Nucleus accumbens (tissue), 56 donors: Measurements from ENCODE around the gene C2orf42.
"Not testable (repeated sequence)": the region's sequence is repeated elsewhere in the genome, so short reads cannot be mapped to it uniquely, and the experiment has no call there.

Source experiments
- DNase-seq, 56 donors: peaks; one replicate each; lab custom pipeline; 2025; lab: John Stamatoyannopoulos, UW

C2orf42 gene

GRCh38 chr2:70133491-70134322 is 57.1 kb downstream of the C2orf42 start:
- DNase-seq, result peak in 1 of 56 donors; percentile 14

GRCh38 chr2:70133127-70133452 is 57.7 kb downstream of the C2orf42 start:
- no peak for DNase-seq

DNA sequence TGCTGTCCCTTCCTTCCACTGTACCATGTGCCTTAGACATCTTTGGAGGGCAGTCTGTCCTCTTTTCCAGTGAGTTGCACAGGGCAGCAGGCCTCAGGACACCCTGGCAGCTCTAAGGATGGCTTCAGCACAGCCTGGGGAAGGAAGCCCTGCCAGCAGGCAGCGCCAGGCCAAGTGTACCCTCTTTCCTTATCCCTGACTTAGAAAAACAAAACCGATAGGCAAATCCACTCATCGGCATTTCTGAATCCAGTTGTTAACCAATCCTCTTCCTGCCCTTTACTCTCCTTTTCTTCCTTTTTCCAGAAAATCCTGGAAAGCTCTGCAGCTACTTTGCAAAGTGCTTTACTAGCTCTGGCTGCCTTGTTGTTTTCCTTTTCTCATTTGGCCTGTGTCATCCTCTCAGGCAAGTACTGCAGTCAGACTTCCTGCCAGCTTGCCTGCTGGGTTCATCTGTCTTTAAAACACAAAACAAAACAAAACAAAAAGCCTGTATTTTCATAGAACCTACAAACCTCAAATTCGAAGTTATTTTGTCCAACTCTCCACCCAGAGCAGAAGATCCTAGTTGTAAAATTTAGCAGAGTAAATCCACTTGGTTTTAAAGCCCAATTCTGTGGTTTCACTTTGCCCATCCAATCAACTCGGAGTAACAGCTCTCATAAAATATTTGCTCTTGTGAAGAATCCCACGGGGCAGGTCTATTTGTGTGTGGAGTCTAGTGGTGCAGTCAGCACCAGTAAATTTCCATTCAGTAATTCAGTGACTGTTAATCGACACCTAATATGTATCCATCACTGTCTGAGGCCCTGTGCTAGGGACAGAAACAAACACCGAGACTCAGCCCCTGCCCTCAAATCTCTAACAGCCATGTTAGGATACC is 58.3 kb downstream of the C2orf42 start:
- DNase-seq, result peak in 38 of 56 donors; percentile 17 to 79 (median 51)

DNA sequence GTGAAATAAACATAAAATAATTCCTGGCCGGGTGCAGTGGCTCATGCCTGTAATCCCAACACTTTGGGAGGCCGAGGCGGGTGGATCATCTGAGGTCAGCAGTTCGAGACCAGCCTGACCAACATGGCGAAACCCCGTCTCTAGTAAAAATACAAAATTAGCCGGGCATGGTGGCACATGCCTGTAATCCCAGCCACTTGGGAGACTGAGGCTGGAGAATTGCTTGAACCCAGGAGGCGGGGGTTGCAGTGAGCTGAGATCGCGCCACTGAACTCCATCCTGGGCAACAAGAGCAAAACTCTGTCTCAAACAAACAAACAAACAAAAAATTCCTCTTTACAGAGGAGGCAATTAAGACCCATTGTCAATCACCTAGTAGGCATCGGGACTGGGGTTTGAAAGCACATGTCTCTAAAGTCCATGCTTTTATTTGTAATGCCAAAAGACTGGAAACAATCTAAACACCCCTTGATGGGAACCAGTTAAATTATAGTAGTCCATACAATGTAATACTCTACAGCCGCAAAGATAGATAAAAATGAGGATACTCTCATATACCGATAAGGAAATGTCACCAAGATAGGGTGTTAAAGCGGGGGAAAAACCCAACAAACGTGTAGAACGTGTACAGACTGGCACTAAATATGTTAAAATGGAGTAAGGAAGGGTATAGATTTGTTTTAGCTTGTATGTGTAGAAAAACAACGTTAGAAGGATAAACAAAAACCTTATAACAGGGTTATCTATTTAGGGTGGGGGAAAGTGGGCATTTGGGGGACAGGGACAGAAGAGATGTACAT is 59.3 kb downstream of the C2orf42 start:
- DNase-seq, result not testable (repeated sequence)

- no peak for DNase-seq
These were observed 62.8 kb downstream of the C2orf42 start for GRCh38 chr2:70128005-70128404.

- no peak for DNase-seq
These were observed 64.4 kb downstream of the C2orf42 start for GRCh38 chr2:70126413-70126812.

GRCh38 chr2:70125498-70125898 is 65.3 kb downstream of the C2orf42 start:
- peak in 1 of 56 donors; percentile 19 for DNase-seq

- peak in 51 of 56 donors; percentile 22 to 87 (median 60) for DNase-seq
These were observed 65.8 kb downstream of the C2orf42 start for GRCh38 chr2:70124983-70125480.

DNA sequence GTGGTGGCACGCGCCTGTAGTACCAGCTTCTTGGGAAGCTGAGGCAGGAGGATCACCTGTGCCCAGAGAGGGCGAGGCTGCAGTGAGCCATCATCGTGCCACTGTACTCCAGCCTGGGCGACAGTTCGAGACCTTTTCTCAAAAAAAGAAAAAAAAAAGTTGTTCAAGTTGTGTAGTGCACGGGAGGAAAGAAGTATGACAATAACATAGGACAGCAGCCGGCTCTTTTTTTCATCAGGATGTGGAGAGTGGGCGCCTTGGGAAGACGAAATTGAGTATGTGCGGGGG is 67.0 kb downstream of the C2orf42 start:
- DNase-seq, result no peak

DNA sequence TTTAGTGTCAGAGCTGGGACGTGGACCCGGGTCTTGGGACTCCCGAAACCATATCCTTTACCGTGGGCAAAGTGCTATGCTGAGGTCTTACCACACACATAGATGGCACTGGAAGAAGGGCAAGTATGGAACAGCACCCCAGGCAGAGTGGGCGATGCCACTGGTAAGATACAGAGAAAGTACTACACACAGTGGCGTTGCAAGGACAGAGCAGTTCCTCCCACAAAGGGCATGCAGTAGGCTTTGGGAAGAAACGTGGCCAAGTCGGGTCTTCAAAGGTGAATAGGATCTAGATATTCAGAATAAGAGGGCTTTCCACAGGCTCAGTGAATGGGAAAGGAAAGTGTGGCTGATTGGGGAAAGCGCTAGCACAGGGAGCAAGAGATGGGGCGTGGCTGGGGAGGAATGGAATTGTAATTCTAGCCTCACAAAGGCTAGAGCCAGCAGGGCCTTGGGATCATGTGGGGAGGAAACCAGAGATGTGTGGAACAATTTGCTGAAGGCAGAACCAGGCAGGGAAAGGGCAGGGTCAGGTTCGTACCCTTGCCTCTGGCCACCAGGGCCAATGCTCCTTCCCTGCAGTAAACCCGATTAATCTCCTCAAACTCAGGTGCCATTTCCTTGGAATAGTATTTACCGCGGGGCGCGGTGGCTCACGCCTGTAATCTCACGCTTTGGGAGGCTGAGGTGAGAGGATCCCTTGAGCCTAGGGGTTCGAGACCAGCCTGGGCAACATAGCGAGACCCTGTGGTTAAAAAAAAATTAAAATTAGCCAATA is 67.6 kb downstream of the C2orf42 start:
- DNase-seq, result peak in 9 of 56 donors; percentile 31 to 60 (median 41)

DNA sequence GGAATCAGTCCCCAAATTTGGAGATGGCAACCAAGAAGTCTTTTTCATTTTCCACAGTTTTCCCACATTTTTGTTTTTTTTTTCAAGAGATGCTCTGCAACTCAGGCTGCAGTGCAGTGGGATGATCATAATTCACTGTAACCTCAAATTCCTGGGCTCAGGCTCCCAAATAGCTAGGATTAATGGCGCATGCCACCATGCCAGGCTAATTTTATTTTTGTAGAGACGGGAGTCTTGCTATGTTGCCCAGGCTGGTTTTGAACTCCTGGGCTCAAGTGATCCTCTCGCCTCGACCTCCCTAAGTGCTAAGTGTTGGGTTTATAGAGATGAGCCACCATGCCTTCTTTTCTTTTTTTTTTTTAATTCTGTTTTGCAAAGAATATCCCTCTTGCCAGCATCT is 68.3 kb downstream of the C2orf42 start:
- DNase-seq, result no peak

DNA sequence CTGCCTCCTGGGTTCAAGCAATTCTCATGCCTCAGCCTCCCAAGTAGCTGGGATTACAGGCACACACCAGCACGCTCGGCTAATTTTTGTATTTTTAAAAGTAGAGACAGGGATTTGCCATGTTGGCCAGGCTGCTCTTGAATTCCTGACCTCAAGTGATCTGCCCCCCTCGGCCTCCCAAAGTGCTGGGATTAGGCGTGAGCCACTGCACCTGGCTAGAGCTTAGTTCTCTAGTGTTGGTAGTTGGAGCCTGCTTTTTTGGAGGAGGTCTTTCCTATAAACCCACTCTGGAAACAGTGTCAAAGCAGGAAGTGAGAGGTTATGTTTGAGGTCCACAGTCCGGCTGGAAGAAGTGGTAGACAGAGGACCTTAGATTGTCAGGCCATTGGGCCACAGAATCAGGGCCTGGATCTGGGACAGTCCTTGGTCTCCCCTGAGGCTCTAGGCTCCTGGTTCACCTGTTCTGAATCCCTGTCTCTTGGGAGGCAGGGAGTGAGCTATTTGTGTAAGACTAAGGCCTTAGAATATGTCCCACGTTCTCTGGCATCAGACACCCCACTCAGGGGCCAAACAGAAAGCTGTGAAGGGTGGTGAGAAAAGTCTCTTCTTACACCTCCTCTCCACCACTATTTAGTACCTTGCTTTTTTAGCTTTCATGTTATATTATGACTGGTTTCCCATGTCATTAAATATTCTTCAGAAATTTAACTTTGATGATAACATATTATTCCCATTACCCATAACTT is 69.0 kb downstream of the C2orf42 start:
- no peak for DNase-seq

DNA sequence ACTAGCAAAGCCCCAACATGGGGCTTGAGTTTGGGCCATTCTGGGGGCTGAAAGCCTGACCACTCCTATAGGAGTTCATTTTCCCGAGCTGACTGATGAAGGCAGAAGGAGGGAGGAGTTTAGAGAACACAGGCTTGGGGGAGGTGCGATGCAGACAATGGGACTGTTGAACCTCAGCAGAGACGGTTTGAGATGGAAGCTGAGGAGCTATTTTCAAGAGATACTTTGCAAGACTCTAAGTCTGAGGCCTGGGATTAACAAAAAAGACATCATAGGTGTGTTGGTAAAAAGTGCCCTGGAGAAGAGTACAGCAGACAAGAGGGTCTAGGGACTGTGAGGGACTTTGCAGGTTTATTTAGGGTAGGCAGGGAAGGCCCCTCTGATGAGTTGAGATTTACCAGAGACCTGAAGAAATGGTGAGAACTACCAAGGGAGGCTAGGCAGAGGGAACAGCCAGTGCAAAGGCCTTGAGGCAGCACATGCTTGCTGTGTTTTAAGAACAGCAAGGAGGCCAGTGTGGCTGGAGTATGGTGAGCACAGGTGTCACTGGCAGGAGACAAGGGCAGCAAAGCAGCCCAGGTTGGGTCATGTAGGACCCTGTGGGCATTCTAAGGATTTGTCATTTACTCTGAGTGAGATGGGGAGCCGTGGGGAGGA is 71.9 kb downstream of the C2orf42 start:
- peak in 32 of 56 donors; percentile 19 to 75 (median 46) for DNase-seq

- DNase-seq, result peak in 5 of 56 donors; percentile 13 to 33 (median 28)
These were observed 73.8 kb downstream of the C2orf42 start for GRCh38 chr2:70116936-70117552.

DNA sequence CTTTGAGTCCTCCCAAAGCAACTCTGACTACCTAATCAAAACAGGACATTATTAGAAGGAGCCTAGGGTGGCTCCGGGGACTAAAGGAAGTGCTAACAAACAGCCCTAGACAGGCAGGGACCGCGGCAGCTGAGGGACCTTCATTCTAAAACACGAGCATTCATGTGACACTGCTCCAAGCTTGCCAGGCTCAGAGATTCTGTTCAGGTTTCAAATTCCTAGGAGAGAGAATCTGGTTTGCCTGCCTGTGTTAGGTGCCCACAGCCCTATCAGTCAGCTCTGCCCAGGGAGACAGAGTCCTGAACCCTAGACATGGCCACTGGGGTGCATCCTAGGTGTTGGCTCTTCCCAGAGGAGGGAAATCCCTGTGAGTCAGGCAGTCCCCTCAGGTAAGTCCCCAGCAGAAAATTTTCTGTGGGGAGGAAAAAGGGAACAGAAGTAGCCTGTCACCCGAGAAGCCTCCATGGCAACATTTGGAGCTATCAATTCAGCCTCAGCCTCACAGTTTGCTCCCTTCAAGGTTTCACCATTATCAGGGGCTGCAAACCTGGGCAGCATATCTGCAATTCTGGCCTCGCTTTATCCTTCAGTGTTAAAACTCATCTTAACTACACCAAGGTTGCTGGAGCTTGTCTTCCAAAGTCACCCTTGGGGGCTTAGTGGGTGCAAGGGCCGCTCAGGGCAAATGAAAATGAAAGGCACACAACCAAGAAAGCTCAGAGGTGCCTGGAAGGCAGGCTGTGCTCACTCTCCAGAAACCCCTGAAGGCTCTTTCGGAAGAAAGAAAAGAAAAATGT is 75.0 kb downstream of the C2orf42 start:
- DNase-seq, result peak in 5 of 56 donors; percentile 10 to 26 (median 19)

DNA sequence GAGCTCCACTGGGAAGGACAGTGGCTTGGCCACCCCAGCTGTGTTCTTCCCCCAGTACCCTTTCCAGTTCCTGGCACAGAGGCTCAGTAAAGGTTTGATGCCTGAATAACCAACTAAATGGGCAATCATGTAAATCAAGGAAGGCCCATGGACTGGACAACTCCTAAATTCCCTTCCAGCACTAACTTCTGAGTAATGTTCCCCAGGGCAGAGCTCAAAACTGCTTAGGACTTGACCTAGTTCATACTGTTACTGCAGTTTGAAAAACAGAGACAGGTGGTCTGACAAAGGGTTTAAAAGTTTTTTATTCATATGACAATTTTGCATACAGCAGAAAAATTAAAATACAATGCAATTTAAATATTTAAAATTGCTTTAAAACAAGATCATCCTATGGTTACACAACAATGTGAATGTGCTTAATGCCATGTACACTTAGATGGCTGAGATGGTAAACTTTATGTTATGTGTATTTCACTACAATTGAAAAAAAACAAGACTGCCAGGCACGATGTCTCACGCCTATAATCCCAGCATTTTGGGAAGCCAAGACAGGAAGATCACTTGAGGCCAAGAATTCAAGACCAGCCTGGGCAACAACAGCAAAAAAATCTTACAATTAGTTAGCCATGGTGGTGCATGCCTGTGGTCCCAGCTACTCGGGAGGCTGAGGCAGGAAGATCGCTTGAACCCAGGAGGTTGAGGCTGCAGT is 77.3 kb downstream of the C2orf42 start:
- DNase-seq, result no peak
